ENCODE measurements around the gene NTM. TPM values are rescaled to one million over a fixed set of nuclear protein-coding genes. Genes with fewer than 3 reads are reported as not detected.

NTM gene
- total RNA-seq, 1 donor, result 52.2 TPM

DNA sequence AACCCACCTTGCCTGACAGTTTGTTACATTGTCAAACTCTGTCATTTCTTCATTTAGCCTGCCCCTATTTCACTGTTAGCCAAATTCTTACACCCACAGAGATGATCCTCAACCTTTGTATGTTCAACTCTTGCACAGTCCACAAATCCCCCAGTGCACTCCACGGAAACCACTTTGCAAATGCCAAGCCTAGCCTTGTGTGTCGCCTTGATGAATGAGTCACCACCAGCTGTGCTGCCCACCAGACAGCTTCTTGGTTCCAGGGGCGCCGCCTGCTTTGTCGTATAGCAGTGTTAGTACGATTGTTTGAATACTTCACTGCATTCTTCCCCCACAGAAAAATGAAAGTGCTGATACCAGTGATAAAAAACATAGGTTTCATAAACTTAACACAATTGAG lies 686.3 kb downstream of the NTM start:
- no peak overlapping the region for H3K4me3 ChIP-seq (ENCODE audit: low read depth, low read length)
- TF ChIP-seq, protein P1, sequence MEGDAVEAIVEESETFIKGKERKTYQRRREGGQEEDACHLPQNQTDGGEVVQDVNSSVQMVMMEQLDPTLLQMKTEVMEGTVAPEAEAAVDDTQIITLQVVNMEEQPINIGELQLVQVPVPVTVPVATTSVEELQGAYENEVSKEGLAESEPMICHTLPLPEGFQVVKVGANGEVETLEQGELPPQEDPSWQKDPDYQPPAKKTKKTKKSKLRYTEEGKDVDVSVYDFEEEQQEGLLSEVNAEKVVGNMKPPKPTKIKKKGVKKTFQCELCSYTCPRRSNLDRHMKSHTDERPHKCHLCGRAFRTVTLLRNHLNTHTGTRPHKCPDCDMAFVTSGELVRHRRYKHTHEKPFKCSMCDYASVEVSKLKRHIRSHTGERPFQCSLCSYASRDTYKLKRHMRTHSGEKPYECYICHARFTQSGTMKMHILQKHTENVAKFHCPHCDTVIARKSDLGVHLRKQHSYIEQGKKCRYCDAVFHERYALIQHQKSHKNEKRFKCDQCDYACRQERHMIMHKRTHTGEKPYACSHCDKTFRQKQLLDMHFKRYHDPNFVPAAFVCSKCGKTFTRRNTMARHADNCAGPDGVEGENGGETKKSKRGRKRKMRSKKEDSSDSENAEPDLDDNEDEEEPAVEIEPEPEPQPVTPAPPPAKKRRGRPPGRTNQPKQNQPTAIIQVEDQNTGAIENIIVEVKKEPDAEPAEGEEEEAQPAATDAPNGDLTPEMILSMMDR (IDR thresholded peaks at IDR 0.05; ENCODE audit: insufficient read depth, low read length), result no peak
- DNase-seq (ENCODE audit: low read depth), result peak; percentile 84

DNA sequence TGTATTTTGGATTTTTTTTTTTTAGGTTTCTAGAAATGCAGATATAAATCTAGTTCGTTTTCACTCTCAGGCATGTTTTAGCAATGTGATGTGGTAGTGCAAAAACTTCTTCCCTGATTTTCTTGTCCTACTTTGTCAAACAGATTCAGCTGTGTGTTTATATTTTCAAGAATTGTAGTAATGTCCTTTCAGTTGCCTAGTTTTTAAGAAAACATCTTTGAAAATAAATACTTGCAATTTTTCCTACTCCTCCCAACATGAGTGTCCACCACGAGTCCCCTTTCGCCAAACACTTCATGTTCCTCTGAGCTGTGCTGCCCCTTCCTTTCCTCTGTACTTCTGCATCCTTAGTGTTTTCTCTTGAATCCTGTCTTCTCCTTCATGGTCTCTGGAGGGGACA lies 686.9 kb downstream of the NTM start:
- DNase-seq (ENCODE audit: low read depth), result no peak
- no peak overlapping the region for H3K4me3 ChIP-seq (ENCODE audit: low read depth, low read length)
- TF ChIP-seq, protein P1 (IDR thresholded peaks at IDR 0.05; ENCODE audit: insufficient read depth, low read length), result no peak

DNA sequence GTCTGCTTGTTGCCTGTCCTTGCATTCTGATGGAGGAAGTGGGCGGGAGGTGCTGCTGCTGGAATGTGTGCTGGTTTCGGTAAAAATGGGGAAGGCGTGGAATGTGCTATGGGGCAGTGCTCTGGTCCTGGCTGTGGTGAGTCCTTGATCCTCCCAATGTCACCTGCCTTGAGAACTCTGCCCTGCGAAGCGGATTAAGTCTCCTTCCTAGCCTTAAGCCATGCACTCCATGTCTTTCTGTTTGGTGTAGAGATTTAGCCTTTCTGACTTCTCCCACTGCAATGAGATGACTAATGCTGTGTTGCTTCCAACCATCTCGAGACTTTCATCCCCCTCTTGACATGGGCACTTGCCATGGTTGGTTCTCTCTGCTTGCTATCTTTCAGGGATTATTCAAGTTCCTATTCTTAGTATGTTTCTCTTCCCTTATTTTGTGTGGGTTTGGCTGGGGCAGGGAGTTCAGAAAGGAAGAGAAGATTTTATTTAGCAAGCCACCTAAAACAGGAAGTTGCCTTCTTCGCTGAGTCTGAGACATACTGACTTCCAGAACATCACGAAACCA lies 687.9 kb downstream of the NTM start:
- H3K4me3 ChIP-seq (ENCODE audit: low read depth, low read length), result no peak overlapping the region
- TF ChIP-seq, protein P1 (IDR thresholded peaks at IDR 0.05; ENCODE audit: insufficient read depth, low read length), result no peak
- DNase-seq (ENCODE audit: low read depth), result peak; percentile 74

DNA sequence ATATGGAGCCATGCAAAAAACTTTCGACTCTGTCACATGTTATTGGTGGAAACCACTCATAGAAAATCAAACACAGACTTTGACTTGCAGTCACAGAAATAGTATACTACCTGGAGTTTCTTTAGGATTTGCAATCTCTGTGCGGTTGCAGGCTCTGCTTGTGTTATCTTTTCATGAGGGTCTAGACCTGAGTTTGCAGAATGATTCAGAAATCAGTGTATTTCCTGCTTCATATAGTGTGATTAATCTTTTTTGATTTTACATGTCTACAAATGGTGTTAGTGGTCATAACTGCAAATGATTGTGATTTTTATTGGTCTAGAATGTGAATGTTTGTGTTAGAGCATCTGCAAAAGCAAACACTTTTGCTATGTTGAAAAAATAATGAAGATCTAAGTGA lies 690.2 kb downstream of the NTM start:
- no peak overlapping the region for H3K4me3 ChIP-seq (ENCODE audit: low read depth, low read length)
- DNase-seq (ENCODE audit: low read depth), result no peak
- TF ChIP-seq, protein P1 (IDR thresholded peaks at IDR 0.05; ENCODE audit: insufficient read depth, low read length), result no peak

DNA sequence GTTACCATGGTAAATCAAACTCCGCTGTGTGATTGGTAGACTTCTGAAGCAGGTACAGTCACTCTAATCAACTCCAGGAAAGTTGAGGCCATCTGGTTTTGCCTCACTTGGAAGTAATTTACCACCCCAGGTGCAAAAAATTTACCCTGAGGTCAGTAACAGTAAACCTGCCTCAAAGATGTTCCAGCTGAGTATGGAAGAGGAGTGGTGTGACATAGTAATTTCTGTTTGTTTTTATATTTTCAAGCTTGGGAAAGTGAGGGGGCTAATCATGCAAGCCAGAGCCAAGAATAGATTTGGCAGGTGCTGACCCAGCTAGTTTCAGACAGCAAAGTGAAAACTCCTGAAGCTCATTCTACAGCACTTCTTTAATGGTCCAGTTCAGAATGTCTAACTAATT lies 691.6 kb downstream of the NTM start:
- no peak for DNase-seq (ENCODE audit: low read depth)
- TF ChIP-seq, protein P1 (IDR thresholded peaks at IDR 0.05; ENCODE audit: insufficient read depth, low read length), result no peak

DNA sequence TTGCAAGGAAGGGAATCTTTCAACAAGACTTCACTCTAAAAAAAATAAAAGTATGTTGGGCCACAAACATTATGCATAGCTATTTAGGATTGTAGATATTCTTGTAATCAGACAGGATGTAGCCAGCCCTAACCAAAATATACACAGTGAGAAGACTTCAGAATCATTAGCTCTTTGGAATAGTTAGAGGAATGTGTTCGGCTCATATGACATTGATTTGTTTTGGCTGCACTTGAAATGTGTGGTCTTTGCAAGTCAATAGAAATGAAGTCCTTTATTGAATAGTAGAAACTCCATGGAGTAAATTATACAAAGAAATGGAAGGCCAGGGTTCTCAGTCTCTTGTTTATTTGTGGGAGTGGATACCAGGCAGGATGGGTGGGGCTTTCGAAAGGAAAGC lies 692.1 kb downstream of the NTM start:
- DNase-seq (ENCODE audit: low read depth), result peak; percentile 54
- TF ChIP-seq, protein P1 (IDR thresholded peaks at IDR 0.05; ENCODE audit: insufficient read depth, low read length), result no peak
- no peak overlapping the region for H3K4me3 ChIP-seq (ENCODE audit: low read depth, low read length)

More for the DNA sequence above, 691.6 kb downstream of the NTM start:
- no peak overlapping the region for H3K4me3 ChIP-seq (ENCODE audit: low read depth, low read length)

Measured in fibroblast of the aortic adventitia (primary cell).